ENCODE data around the gene RPS8.

- TF ChIP-seq CHD2 (IDR thresholded peaks at IDR 0.05; ENCODE audit: low read length) = no peak
- TF ChIP-seq CEBPB (IDR thresholded peaks at IDR 0.05; ENCODE audit: low read depth, low read length) = no peak
- TF ChIP-seq CTBP2 (IDR thresholded peaks at IDR 0.05; ENCODE audit: borderline replicate concordance, insufficient read depth, insufficient read length, low read length) = no peak
- no peak for TF ChIP-seq KDM1A (IDR thresholded peaks at IDR 0.05; ENCODE audit: borderline replicate concordance, low read length)
- TF ChIP-seq YY1 (IDR thresholded peaks at IDR 0.05; ENCODE audit: low read depth, low read length) = no peak
These were observed 35.1 kb upstream of the RPS8 start for GRCh38 chr1:44740179-44740617.
